NB4 (cell line): ENCODE data around the gene HEMGN.

Experiments
- CTCF ChIP-seq: IDR thresholded peaks from one replicate; pipeline ENCODE4 v1.5.1; 2012; ENCODE audit warnings: low read depth, low read length
- POLR2A ChIP-seq: IDR thresholded peaks from 2 replicates; pipeline ENCODE4 v1.6.1; 2011; ENCODE audit warnings: mild to moderate bottlenecking; ENCODE audit not compliant: insufficient read length; ENCODE audit errors: extremely low read depth

- TF ChIP-seq CTCF: no peak
- no peak for TF ChIP-seq POLR2A
Measured at GRCh38 chr9:97933297-97933998, 4.5 kb downstream of the HEMGN start.
